Small intestine (tissue), 7 donors: ENCODE results near the gene RBMS1. TPM values are rescaled to one million over a fixed set of nuclear protein-coding genes. Genes with fewer than 3 reads are reported as not detected.

ENCODE experiments used
- DNase-seq, 2 donors: peaks; one replicate each; pipeline versions ENCODE4 v3.0.0 to v3.0.0-alpha.2; 2013
- FAIRE-seq: peaks from 2 replicates; lab custom pipeline; 2012; peaks lifted over from hg19 to GRCh38; lab: Jason Lieb, UNC
- H3K27ac ChIP-seq, 3 donors: one replicate each; pipeline ENCODE4 v1.5.1; 2013; ENCODE audit warnings: low read length in 2 of 3, mild to moderate bottlenecking in 2 of 3, control low read depth in 1 of 3, inconsistent platforms in 1 of 3, low read depth in 1 of 3, moderate library complexity in 1 of 3
- H3K27me3 ChIP-seq, 3 donors: one replicate each; pipeline ENCODE4 v1.6.1; 2013; ENCODE audit warnings: low read length in 3 of 3, inconsistent platforms in 1 of 3; ENCODE audit not compliant: control insufficient read depth in 3 of 3, insufficient read depth in 3 of 3
- H3K36me3 ChIP-seq, 3 donors: one replicate each; pipeline ENCODE4 v1.6.1; 2013; ENCODE audit warnings: low read length in 3 of 3, inconsistent platforms in 1 of 3, low read depth in 1 of 3, mild to moderate bottlenecking in 1 of 3, moderate library complexity in 1 of 3; ENCODE audit not compliant: control insufficient read depth in 3 of 3, insufficient read depth in 2 of 3
- H3K4me1 ChIP-seq, 3 donors: one replicate each; pipeline ENCODE4 v1.6.1; 2013; ENCODE audit warnings: low read length in 2 of 3, inconsistent platforms in 1 of 3, low read depth in 1 of 3, mild to moderate bottlenecking in 1 of 3, moderate library complexity in 1 of 3; ENCODE audit not compliant: control insufficient read depth in 3 of 3, insufficient read depth in 2 of 3
- H3K4me3 ChIP-seq, 3 donors: one replicate each; pipeline ENCODE4 v1.5.1; 2013; ENCODE audit warnings: low read length in 3 of 3, control low read depth in 1 of 3, inconsistent platforms in 1 of 3, low read depth in 1 of 3, mild to moderate bottlenecking in 1 of 3, moderate library complexity in 1 of 3
- H3K9me3 ChIP-seq, 2 donors: one replicate each; pipeline ENCODE4 v1.6.1; 2013; ENCODE audit warnings: low read depth in 1 of 2, low read length in 1 of 2; ENCODE audit not compliant: control insufficient read depth in 2 of 2, insufficient read depth in 1 of 2
- WGBS, 3 donors: extraction: QIAGEN DNeasy Blood & Tissue Kit; methylation state at CpG; one replicate each; pipeline ENCODE4 v1.1.7; 2013; 5-methylcytosine and 5-hydroxymethylcytosine counted together
- polyA plus RNA-seq, 4 donors: library from polyadenylated mRNA; stranded (reverse) in 3 of 4; unstranded in 1 of 4; fragments of 200-250 nt in 3 of 4; fragments of 120-200 nt in 1 of 4; gene quantifications; one replicate each; pipeline versions ENCODE4 v1.2.1 to v1.2.3, GENCODE V29; 2013
- donor health status: healthy with polysubstance abuse.
- donor health status: control.
- donor health status: control.
- donor health status: Bipolar disorder and iron deficiency.
- donor health status: healthy.

RBMS1 gene
- polyA plus RNA-seq, 4 donors, result 2.0 to 21.4 (median 10.1) TPM

DNA sequence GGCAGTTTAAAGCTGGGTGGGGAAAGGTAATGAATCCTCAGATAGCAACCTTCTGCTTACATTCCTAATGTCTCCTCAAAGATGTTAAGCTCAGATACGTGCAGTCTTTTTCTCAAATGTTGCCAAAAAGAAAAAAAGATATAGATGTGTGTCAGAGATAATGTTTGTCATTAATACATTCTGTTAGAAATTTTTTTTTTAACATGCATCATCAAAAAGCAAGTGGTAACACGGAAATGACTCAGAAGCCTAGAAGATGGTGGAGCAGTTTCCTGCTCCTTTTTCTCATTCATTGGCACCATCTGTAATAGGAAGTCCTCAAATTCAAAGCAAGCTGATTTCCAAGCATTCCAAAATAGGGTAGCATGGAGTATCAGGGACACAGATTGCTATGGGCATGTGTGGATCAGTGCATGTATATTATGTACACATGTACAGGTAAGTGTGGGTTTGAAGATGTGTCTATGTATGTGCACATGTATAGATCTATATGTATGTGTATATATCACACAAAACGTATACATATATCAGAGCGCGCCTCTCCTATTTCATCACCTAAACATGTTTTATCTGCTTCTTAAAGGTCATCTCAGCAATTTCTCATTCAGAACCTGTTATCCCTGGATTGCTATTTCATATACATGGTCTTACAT, 213.7 kb downstream of the RBMS1 start:
- DNase-seq, result no peak
- Histone ChIP-seq H3K4me1 (peaks cover 0 to 5% (median 0%) of the 10 kb centered on the region in 3 donors), H3K9me3 (no peaks in the 10 kb centered on the region), H3K4me3 (no peak overlapping the region), H3K27me3 (no peaks in the 10 kb centered on the region), H3K27ac (no peak overlapping the region), H3K36me3 (peaks cover 0 to 7% (median 4%) of the 10 kb centered on the region in 3 donors)
- FAIRE-seq, result no peak
- 85 to 91% (median 88%) methylated on average over 5 of the region's 5 CpGs for WGBS, 3 donors

DNA sequence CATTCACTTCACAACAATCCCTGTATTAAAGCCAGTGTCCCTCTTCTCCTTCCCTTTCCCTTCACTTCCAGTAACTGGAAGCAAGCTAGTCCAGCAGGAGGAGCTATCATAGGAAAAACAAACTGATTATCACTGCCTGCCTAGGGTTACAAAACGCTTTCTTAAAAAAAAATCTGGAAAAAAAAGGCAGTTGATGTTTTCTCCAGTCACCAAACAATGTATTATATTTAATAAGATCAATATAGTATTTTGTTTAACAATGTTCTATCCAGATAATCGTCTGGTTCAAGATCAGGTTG, 214.8 kb downstream of the RBMS1 start:
- DNase-seq, result peak; percentile 24 to 29
- H3K36me3 ChIP-seq, result peaks cover 0 to 7% (median 4%) of the 10 kb centered on the region in 3 donors
- H3K9me3 ChIP-seq, result no peaks in the 10 kb centered on the region
- 29 to 38% (median 37%) methylated on average over 2 of the region's 2 CpGs for WGBS, 3 donors
- H3K4me3 ChIP-seq, result no peak overlapping the region
- no peak overlapping the region for H3K27ac ChIP-seq
- H3K4me1 ChIP-seq, result peaks cover 0 to 5% (median 0%) of the 10 kb centered on the region in 3 donors
- FAIRE-seq, result no peak
- H3K27me3 ChIP-seq, result no peaks in the 10 kb centered on the region

DNA sequence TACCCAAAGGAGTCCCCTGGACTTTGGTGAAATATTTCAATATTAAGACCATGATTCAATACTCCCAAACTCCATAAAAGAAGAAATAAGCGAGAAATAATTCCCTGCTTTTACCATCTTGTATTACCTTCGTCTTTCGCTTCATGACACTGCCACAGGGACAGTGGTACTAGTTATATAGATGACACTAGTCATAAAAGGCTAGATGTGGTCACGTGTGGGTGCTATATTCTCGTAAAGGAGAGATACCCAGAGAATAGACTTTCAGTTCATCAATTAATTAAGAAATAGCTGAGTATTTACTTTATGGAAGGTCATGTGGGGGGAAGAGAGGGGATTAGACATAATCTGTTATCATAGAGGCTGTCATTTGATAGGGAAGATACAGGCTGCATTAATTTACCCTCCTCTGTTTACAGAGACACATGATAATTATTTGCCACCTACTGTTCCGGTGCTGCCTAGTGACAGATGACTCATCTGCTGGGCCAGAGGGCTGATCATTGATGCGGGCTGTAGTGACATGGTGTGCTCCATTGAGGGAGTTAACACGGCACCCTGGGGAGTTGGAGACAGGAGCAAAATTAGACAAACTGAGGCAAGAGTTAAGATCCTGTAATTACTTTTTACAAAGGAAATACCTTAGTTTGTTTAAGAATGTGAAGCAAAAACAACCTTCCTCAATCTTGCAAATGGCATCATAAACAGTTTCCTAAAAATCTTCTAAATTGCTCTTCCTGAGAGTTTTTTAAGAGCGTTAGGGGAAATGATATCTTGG, 215.3 kb downstream of the RBMS1 start:
- Histone ChIP-seq H3K9me3 (no peaks in the 10 kb centered on the region), H3K36me3 (peaks cover 0 to 7% (median 4%) of the 10 kb centered on the region in 3 donors), H3K27me3 (no peaks in the 10 kb centered on the region), H3K4me3 (no peak overlapping the region), H3K27ac (no peak overlapping the region), H3K4me1 (peaks cover 0 to 5% (median 0%) of the 10 kb centered on the region in 3 donors)
- DNase-seq (no peak), FAIRE-seq (no peak)
- WGBS, 3 donors, result 75 to 78% (median 77%) methylated on average over 9 of the region's 9 CpGs

DNA sequence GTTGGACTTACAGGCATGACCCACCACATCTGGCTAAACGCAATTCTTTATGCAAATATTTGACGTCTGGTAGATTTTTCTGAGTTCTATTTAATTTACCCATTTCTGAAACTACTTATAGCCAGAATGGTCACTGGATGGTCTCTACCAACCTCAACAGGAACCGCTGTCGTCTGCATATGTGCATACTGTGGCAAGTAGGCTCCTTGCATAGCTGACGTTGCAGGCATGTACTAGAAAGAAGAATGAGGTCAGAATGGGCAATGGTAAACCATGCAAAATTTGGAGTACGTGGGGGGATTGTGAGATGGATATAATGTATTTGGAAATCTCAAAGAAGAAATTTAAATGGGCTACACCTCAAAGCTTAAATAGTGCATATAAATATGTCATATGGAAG, 216.5 kb downstream of the RBMS1 start:
- no peak for DNase-seq
- FAIRE-seq, result no peak
- 95 to 96% (median 95%) methylated on average over 6 of the region's 6 CpGs for whole genome bisulfite sequencing, 3 donors
- Histone ChIP-seq H3K9me3 (no peaks in the 10 kb centered on the region), H3K4me3 (no peak overlapping the region), H3K4me1 (peaks cover 0 to 5% (median 0%) of the 10 kb centered on the region in 3 donors), H3K27ac (no peak overlapping the region), H3K27me3 (no peaks in the 10 kb centered on the region), H3K36me3 (peaks cover 0 to 7% (median 4%) of the 10 kb centered on the region in 3 donors)

DNA sequence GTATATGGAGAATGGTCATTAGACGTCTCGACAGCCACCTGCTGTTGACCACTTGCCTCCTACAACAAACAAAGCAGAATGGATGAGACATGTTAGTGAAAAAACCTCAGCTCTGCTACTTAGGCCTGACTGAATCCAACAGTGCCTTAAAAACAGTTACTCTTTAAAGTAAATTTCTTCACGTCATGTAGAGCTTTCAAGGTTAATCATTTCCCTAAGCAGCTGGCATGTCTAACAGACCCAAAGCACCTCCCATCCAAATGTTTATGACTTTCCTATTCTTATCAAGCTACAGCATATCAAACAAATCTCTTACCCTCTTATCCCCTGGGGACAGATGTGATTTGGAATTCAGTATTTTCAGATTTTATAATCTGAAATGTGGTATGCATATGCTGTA, 218.0 kb downstream of the RBMS1 start:
- Histone ChIP-seq H3K4me1 (peaks cover 0 to 17% (median 0%) of the 10 kb centered on the region in 3 donors), H3K27me3 (no peaks in the 10 kb centered on the region), H3K27ac (peak overlapping the region in 1 of 3 donors; percentile 12), H3K9me3 (no peaks in the 10 kb centered on the region), H3K4me3 (no peak overlapping the region), H3K36me3 (peaks cover 0 to 7% (median 4%) of the 10 kb centered on the region in 3 donors)
- FAIRE-seq (no peak), DNase-seq (peak; percentile 34 to 60)
- WGBS, 3 donors, result 13 to 55% (median 39%) methylated on average over 3 of the region's 3 CpGs

DNA sequence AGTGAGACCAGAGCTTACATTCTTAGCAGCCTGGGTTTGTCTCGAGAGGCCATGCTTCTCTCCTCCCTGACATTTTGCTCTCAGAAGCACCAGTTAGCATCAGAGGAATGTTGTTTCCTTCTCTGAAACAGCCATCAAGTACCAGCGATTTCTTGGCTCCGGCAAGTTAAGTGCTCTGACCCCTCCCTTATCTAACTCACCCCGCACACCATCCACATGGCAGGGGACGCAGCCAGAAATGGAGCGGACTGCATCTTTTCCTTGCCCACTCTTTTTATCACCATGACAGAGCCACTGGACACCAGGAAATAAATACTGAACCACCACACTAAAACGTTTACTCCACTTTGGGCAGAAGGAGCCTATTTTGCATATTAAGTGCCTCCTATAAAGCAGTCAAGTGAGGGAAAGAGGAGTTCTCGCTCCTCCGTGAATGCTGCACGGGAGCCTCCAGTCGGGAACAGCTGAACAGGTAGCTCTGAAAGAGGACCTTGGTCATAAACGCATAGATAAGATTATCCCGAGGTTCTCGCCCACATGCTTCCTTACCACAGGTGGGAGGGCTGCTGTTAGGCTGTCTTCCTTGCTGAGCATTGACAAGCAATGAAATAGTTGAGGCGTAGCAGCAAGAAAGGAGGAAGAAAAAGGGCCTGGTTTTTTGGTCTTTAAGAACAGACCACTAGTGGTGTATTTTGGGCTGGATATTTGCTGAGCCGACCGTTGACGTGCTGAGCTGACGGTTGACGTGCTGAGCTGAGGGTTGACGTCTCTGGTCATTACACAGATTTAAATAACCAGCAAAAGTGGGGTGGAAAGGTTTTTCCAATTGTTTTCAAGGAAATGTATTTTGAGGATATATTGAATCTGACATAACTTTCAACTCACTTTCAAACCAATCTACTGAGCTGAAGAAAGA, 222.2 kb downstream of the RBMS1 start:
- H3K36me3 ChIP-seq, result no peaks in the 10 kb centered on the region
- H3K27me3 ChIP-seq, result no peaks in the 10 kb centered on the region
- WGBS, 3 donors, result 19 to 52% (median 41%) methylated on average over 21 of the region's 21 CpGs
- peak overlapping the region in 2 of 3 donors; percentile 56 to 63 for H3K4me3 ChIP-seq
- H3K4me1 ChIP-seq, result peaks cover 0 to 27% (median 6%) of the 10 kb centered on the region in 3 donors
- H3K27ac ChIP-seq, result peak overlapping the region; percentile 92 to 96 (median 96)
- H3K9me3 ChIP-seq, result no peaks in the 10 kb centered on the region
- DNase-seq (peak; percentile 80 to 86), FAIRE-seq (no peak)

DNA sequence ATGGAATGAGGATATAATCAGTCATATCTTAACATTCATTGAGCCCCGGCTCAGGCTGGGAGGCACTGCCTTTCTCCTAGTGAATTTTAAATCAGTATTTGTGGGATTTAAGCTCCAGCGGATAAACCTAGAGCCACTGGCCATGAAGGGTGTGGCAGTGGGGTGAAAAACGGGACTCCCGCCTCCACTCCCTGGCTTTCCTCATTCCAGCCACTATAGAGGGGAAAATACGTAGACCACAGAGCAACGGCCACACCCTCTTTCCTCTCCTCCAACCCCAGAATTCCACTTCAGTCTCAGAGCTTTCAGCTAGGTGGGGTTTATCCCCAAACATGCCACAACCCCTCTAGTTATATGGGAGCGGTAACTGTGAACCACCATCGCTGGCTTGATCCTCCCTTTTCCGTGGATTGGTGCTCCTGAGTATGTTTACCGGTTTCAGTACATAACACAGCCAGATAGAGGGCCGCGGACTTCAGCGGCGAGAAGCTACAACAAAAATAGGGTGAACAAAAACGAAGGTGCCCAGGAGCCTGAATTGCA, 223.0 kb downstream of the RBMS1 start:
- no peaks in the 10 kb centered on the region for H3K9me3 ChIP-seq
- H3K4me3 ChIP-seq, result peak overlapping the region in 2 of 3 donors; percentile 56 to 63
- H3K27ac ChIP-seq, result peak overlapping the region; percentile 92 to 96 (median 96)
- H3K4me1 ChIP-seq, result peaks cover 0 to 26% (median 6%) of the 10 kb centered on the region in 3 donors
- H3K27me3 ChIP-seq, result no peaks in the 10 kb centered on the region
- DNase-seq (peak; percentile 54 to 74), FAIRE-seq (no peak)
- H3K36me3 ChIP-seq, result no peaks in the 10 kb centered on the region
- WGBS, 3 donors, result 15 to 47% (median 28%) methylated on average over 15 of the region's 15 CpGs
